ENCODE measurements around the gene GLIS1.

The GLIS1 gene

DNA sequence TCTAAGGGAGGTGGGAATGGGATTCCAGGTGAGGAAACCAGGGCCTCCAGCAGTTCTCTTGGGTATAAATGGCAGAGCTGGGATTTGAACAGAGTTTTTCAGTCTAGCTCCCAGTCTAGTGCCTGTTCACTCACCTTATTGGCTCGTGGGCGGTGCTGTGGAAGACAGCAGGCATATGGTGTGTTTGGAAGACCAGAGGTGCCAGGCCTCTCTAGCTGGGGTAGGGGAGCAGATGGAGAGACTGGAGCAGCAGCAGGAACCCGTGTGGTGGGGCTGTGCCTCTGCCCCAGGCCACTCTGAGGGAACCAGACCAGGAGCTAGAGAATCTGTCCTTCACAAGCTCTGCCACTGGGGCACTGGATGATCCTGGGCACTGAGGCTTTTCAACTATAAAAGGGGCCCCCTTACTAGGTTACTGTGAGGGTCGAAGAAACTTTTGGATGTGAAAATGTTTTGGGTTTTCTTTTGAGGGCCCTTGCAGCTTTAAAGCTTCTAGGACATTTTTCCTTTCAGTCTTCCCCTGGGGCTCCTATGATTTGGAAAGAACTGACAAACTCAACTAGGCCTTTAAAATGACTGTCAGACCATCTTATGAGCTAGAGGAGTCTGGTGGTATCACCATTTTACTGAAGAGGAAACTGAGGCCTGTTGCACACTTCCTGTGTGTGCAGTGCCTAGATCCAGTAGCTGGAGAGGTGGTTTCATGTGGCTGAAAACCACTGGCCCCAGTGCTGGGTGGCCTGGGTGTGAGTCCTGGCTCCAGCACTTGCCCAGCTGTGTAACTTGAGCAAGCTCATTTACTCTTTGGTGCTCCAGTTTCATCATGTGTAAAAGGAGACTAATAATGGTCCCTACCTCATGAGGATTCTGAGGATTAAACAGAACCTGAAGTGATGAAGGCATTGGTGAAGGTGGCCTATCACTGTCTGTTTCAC lies 273.7 kb downstream of the GLIS1 start:
- no peaks in the 10 kb centered on the region for H3K4me1 ChIP-seq (ENCODE audit: control insufficient read depth, low read length)
- H3K79me2 ChIP-seq (ENCODE audit: control insufficient read depth, low read length) = no peaks in the 10 kb centered on the region
- no peaks in the 10 kb centered on the region for H3K9me3 ChIP-seq (ENCODE audit: control insufficient read depth, insufficient read depth, low read length)
- TF ChIP-seq, protein P1, sequence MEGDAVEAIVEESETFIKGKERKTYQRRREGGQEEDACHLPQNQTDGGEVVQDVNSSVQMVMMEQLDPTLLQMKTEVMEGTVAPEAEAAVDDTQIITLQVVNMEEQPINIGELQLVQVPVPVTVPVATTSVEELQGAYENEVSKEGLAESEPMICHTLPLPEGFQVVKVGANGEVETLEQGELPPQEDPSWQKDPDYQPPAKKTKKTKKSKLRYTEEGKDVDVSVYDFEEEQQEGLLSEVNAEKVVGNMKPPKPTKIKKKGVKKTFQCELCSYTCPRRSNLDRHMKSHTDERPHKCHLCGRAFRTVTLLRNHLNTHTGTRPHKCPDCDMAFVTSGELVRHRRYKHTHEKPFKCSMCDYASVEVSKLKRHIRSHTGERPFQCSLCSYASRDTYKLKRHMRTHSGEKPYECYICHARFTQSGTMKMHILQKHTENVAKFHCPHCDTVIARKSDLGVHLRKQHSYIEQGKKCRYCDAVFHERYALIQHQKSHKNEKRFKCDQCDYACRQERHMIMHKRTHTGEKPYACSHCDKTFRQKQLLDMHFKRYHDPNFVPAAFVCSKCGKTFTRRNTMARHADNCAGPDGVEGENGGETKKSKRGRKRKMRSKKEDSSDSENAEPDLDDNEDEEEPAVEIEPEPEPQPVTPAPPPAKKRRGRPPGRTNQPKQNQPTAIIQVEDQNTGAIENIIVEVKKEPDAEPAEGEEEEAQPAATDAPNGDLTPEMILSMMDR (IDR thresholded peaks at IDR 0.05; ENCODE audit: low read depth, low read length, poor library complexity, severe bottlenecking) = no peak
- TF ChIP-seq EZH2phosphoT487 (IDR thresholded peaks at IDR 0.05; ENCODE audit: borderline replicate concordance, low read length) = no peak
- H3K9me2 ChIP-seq (replicated peaks; ENCODE audit: control insufficient read depth, low read length) = no peaks in the 10 kb centered on the region
- H3F3A ChIP-seq (ENCODE audit: control insufficient read depth, insufficient read depth) = no peaks in the 10 kb centered on the region
- H3K4me2 ChIP-seq (ENCODE audit: low read length) = no peak overlapping the region
- H3K27me3 ChIP-seq (ENCODE audit: control insufficient read depth, low read length) = no peaks in the 10 kb centered on the region
- no peaks in the 10 kb centered on the region for H3K36me3 ChIP-seq (ENCODE audit: control insufficient read depth, low read length)
- no peak overlapping the region for H3K4me3 ChIP-seq (ENCODE audit: low read length)
- no peak overlapping the region for H3K27ac ChIP-seq (ENCODE audit: low read depth, low read length)
- no peaks in the 10 kb centered on the region for H4K20me1 ChIP-seq (ENCODE audit: control insufficient read depth, insufficient read depth, low read depth, low read length)

DNA sequence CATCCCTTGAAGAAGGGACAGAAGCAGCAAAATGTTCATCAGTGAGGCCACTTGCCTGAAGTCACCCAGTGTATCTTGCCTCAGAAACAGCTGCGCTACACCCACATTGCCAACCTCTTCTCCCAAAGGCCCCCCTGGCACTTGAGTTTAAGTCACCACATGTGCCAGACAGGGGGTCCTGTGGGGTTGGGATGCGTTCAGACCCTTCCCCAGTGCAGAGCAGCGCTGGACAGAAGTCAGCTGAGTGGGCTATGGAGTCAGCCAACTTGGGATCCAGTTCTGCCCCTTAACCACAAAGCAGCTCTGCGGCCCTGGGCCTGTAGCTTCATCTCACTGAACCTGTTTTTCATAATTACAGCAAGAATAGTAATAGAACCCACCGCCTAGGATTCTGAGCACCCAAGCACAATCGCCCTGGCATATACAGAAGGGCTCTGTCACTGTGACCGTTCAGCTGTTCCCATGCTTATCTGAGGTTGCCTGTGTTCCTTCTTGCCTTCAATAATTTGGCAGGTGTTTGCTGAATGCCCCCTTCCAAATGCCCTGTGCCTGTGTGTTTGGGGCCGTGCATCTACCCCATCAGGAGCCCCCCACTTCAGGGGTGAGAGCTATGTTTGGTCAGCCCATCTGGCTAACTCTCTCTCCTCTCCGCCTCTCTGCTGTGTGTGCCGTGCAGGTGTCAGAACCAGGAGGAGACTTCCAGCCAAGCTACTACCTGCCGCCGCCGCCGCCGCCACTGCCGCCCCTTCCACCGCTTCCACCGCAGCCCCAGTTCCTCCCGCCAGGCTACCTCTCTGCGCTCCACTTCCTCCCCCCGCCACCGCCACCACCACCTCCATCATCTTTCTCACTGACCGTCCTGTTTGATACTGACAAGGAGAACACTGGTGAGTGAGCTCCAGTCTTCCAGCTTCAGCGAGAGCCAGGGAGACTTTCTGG lies 274.7 kb downstream of the GLIS1 start:
- no peaks in the 10 kb centered on the region for H3K36me3 ChIP-seq (ENCODE audit: control insufficient read depth, low read length)
- TF ChIP-seq EZH2phosphoT487 (IDR thresholded peaks at IDR 0.05; ENCODE audit: borderline replicate concordance, low read length) = no peak
- TF ChIP-seq, protein P1 (IDR thresholded peaks at IDR 0.05; ENCODE audit: low read depth, low read length, poor library complexity, severe bottlenecking) = no peak
- H3K4me1 ChIP-seq (ENCODE audit: control insufficient read depth, low read length) = no peaks in the 10 kb centered on the region
- H3K27ac ChIP-seq (ENCODE audit: low read depth, low read length) = no peak overlapping the region
- no peaks in the 10 kb centered on the region for H3K9me3 ChIP-seq (ENCODE audit: control insufficient read depth, insufficient read depth, low read length)
- H3K4me3 ChIP-seq (ENCODE audit: low read length) = no peak overlapping the region
- H3K9me2 ChIP-seq (replicated peaks; ENCODE audit: control insufficient read depth, low read length) = no peaks in the 10 kb centered on the region
- H3K4me2 ChIP-seq (ENCODE audit: low read length) = no peak overlapping the region
- H3K27me3 ChIP-seq (ENCODE audit: control insufficient read depth, low read length) = no peaks in the 10 kb centered on the region
- H4K20me1 ChIP-seq (ENCODE audit: control insufficient read depth, insufficient read depth, low read depth, low read length) = no peaks in the 10 kb centered on the region
- no peaks in the 10 kb centered on the region for H3F3A ChIP-seq (ENCODE audit: control insufficient read depth, insufficient read depth)
- no peaks in the 10 kb centered on the region for H3K79me2 ChIP-seq (ENCODE audit: control insufficient read depth, low read length)

DNA sequence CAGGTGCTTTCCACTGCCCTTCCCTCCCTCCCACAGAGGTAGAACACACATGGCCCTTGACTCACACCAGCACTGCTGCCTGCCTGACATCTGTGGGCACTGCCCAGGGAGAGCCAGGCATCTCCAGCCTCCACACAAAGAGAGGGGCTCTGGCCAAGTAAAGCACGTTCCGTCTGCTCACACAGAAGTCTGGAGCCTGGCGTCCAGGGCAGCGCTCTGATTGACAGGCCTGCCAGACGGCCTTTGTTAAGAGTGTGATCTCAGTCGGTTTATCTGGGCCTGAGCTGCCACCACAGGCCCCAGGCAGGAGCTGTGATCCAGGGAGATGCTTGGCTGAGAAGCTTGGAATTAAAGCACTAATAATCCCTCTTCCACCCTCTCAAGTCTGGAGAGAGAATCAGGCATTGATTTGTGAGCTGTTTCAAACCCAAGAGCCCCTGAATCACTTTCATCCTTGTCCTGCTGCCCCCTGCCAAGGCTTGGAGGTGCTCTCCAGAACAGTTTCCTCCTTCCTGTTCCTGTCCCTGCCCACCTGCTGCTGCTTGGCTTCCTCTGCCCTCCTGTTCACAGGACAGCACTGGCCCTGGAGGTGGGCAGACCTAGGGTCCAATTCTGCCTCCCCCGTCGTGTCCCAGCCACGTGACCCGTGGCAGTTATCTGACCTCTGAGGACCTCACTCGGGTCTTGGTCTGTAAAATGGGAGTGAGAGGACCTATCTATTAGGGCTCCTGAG lies 276.0 kb downstream of the GLIS1 start:
- H3K4me3 ChIP-seq (ENCODE audit: low read length) = no peak overlapping the region
- H3K27me3 ChIP-seq (ENCODE audit: control insufficient read depth, low read length) = no peaks in the 10 kb centered on the region
- H3K4me1 ChIP-seq (ENCODE audit: control insufficient read depth, low read length) = no peaks in the 10 kb centered on the region
- H3K27ac ChIP-seq (ENCODE audit: low read depth, low read length) = no peak overlapping the region
- no peaks in the 10 kb centered on the region for H3F3A ChIP-seq (ENCODE audit: control insufficient read depth, insufficient read depth)
- no peaks in the 10 kb centered on the region for H3K79me2 ChIP-seq (ENCODE audit: control insufficient read depth, low read length)
- no peaks in the 10 kb centered on the region for H3K36me3 ChIP-seq (ENCODE audit: control insufficient read depth, low read length)
- H4K20me1 ChIP-seq (ENCODE audit: control insufficient read depth, insufficient read depth, low read depth, low read length) = no peaks in the 10 kb centered on the region
- H3K9me2 ChIP-seq (replicated peaks; ENCODE audit: control insufficient read depth, low read length) = no peaks in the 10 kb centered on the region
- no peak overlapping the region for H3K4me2 ChIP-seq (ENCODE audit: low read length)
- no peaks in the 10 kb centered on the region for H3K9me3 ChIP-seq (ENCODE audit: control insufficient read depth, insufficient read depth, low read length)
- TF ChIP-seq EZH2phosphoT487 (IDR thresholded peaks at IDR 0.05; ENCODE audit: borderline replicate concordance, low read length) = no peak
- TF ChIP-seq, protein P1 (IDR thresholded peaks at IDR 0.05; ENCODE audit: low read depth, low read length, poor library complexity, severe bottlenecking) = no peak

All from DOHH2 (cell line).